Measurements from ENCODE around the gene OR2T6.

OR2T6 gene

DNA sequence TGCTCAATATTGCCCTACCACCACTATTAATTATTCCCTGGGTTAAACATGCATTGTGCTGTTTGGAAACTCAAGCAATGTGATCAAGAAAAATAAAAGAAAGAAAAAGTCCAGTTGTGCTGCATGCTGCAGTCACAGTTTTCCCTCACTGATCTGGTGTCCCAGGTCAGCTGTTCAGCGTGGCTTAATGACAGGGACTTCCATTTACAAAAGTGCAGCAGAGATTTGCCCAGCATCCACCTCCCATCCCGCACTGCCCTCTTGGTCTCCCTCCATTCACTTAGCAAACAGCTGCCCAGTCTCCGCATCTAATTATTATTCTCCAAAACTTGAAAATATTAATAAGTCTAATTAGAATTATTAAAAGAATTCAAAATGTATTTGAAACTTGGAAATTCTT lies 16.1 kb upstream of the OR2T6 start:
- Histone ChIP-seq H3K9me2 (replicated peaks; ENCODE audit: insufficient read depth, low read length) (no peaks in the 10 kb centered on the region), H3K27ac (ENCODE audit: low read depth, low read length) (no peak overlapping the region), H3K9ac (ENCODE audit: low read length) (no peak overlapping the region), H3K36me3 (ENCODE audit: low read length) (no peaks in the 10 kb centered on the region), H2AFZ (ENCODE audit: low read depth, low read length, severe bottlenecking) (no peak overlapping the region), H3K27me3 (ENCODE audit: low read length) (no peaks in the 10 kb centered on the region), H3K79me2 (ENCODE audit: insufficient read depth, low read length) (no peaks in the 10 kb centered on the region), H3K4me3 (ENCODE audit: insufficient read depth, low read length, poor library complexity, severe bottlenecking) (no peak overlapping the region), H4K20me1 (ENCODE audit: low read depth, low read length) (no peaks in the 10 kb centered on the region), H3K4me2 (ENCODE audit: low read depth, low read length, poor library complexity, severe bottlenecking) (no peak overlapping the region), H3K9me3 (ENCODE audit: insufficient read depth, low read length) (no peaks in the 10 kb centered on the region), H3F3A (ENCODE audit: insufficient read depth) (no peaks in the 10 kb centered on the region)
- TF ChIP-seq, protein P1, sequence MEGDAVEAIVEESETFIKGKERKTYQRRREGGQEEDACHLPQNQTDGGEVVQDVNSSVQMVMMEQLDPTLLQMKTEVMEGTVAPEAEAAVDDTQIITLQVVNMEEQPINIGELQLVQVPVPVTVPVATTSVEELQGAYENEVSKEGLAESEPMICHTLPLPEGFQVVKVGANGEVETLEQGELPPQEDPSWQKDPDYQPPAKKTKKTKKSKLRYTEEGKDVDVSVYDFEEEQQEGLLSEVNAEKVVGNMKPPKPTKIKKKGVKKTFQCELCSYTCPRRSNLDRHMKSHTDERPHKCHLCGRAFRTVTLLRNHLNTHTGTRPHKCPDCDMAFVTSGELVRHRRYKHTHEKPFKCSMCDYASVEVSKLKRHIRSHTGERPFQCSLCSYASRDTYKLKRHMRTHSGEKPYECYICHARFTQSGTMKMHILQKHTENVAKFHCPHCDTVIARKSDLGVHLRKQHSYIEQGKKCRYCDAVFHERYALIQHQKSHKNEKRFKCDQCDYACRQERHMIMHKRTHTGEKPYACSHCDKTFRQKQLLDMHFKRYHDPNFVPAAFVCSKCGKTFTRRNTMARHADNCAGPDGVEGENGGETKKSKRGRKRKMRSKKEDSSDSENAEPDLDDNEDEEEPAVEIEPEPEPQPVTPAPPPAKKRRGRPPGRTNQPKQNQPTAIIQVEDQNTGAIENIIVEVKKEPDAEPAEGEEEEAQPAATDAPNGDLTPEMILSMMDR (IDR thresholded peaks at IDR 0.05; ENCODE audit: insufficient read depth, low read length, poor library complexity, severe bottlenecking), result no peak
- no peak for TF ChIP-seq EZH2phosphoT487 (conservative IDR thresholded peaks at IDR 0.05; ENCODE audit: low read length)

DNA sequence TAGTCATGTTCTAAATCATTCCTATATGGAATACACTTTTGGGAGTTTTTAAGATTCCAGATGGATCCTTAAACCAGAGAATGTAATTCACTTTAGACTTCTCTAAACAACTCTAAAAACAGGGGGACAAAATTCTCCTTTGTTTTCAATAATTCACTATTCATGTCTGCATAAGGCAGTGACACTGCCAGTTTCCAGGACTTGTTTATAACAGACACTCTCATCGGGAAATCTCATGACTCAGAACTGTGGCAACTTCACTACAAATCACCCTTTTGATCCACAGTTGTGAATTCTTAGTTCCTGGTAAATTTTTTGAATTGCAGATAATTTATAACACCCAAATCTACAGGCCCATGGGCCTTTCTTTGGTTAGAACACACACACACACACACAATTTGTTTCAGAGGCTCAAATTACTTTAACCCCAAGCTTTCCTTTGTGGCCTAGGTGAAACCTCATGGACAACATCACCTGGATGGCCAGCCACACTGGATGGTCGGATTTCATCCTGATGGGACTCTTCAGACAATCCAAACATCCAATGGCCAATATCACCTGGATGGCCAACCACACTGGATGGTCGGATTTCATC lies 14.3 kb upstream of the OR2T6 start, which contains the start of gene OR2T4:
Gene OR2T4 (plus strand): TSS at position 545 of the 595 bp plus-strand sequence. CDS start 0 bp downstream, at position 545.
- no peak for TF ChIP-seq EZH2phosphoT487 (conservative IDR thresholded peaks at IDR 0.05; ENCODE audit: low read length)
- TF ChIP-seq, protein P1 (IDR thresholded peaks at IDR 0.05; ENCODE audit: insufficient read depth, low read length, poor library complexity, severe bottlenecking), result no peak
- Histone ChIP-seq H3K79me2 (ENCODE audit: insufficient read depth, low read length) (no peaks in the 10 kb centered on the region), H2AFZ (ENCODE audit: low read depth, low read length, severe bottlenecking) (no peak within 1 kb of the TSS), H3F3A (ENCODE audit: insufficient read depth) (no peaks in the 10 kb centered on the region), H3K27me3 (ENCODE audit: low read length) (no peaks in the 10 kb centered on the region), H3K36me3 (ENCODE audit: low read length) (no peaks in the 10 kb centered on the region), H3K4me3 (ENCODE audit: insufficient read depth, low read length, poor library complexity, severe bottlenecking) (no peak within 1 kb of the TSS), H3K9ac (ENCODE audit: low read length) (no peak within 1 kb of the TSS), H3K9me3 (ENCODE audit: insufficient read depth, low read length) (no peaks in the 10 kb centered on the region), H3K27ac (ENCODE audit: low read depth, low read length) (no peak within 1 kb of the TSS), H3K9me2 (replicated peaks; ENCODE audit: insufficient read depth, low read length) (no peaks in the 10 kb centered on the region), H3K4me2 (ENCODE audit: low read depth, low read length, poor library complexity, severe bottlenecking) (no peak within 1 kb of the TSS), H4K20me1 (ENCODE audit: low read depth, low read length) (no peaks in the 10 kb centered on the region)

DNA sequence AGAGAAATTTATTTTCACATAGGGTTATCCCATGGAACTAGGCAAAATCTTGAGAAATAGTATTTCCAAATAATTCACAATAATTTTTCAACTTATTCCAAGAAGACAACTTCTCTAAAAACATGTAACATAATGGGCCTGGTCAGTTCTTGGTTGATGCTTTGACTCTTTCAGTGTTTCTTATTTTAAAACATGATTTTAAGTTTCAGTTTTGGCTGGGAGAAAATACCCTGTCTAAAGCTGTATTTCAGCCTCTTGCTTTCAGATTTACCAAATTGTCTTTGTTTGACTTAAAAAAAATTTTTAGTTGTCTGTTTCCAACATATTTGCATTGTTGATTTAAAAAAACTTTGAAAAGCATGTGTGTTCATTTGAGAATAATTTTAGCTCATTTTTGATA lies 8.9 kb upstream of the OR2T6 start:
- Histone ChIP-seq H3K9ac (ENCODE audit: low read length) (no peak overlapping the region), H4K20me1 (ENCODE audit: low read depth, low read length) (no peaks in the 10 kb centered on the region), H3K4me3 (ENCODE audit: insufficient read depth, low read length, poor library complexity, severe bottlenecking) (no peak overlapping the region), H3K79me2 (ENCODE audit: insufficient read depth, low read length) (no peaks in the 10 kb centered on the region), H2AFZ (ENCODE audit: low read depth, low read length, severe bottlenecking) (no peak overlapping the region), H3K4me2 (ENCODE audit: low read depth, low read length, poor library complexity, severe bottlenecking) (no peak overlapping the region), H3K9me2 (replicated peaks; ENCODE audit: insufficient read depth, low read length) (no peaks in the 10 kb centered on the region), H3K27ac (ENCODE audit: low read depth, low read length) (no peak overlapping the region), H3K9me3 (ENCODE audit: insufficient read depth, low read length) (no peaks in the 10 kb centered on the region), H3K36me3 (ENCODE audit: low read length) (no peaks in the 10 kb centered on the region), H3F3A (ENCODE audit: insufficient read depth) (no peaks in the 10 kb centered on the region), H3K27me3 (ENCODE audit: low read length) (no peaks in the 10 kb centered on the region)
- no peak for TF ChIP-seq EZH2phosphoT487 (conservative IDR thresholded peaks at IDR 0.05; ENCODE audit: low read length)

DNA sequence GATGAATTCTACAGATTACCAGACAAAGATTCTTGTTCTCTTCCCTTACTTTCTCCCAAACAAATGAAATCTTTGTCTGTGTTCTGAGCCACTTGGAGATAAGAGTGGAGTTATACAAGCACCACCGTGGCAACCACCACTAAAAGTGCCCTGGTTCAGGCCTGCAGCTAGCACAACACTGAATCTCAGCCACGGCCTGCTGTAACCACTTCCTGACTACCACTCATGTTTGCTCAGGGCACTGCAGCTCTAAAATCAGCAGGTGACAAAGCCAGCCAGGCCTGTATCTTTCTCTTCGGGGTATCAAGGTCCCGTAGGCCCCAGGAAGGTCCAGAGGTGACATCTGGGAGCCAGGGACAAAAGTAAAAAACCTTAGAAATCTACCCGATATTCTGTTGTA lies 3.2 kb upstream of the OR2T6 start:
- TF ChIP-seq, protein P1 (IDR thresholded peaks at IDR 0.05; ENCODE audit: insufficient read depth, low read length, poor library complexity, severe bottlenecking), result no peak
- TF ChIP-seq EZH2phosphoT487 (conservative IDR thresholded peaks at IDR 0.05; ENCODE audit: low read length), result no peak
- H3K4me2 ChIP-seq (ENCODE audit: low read depth, low read length, poor library complexity, severe bottlenecking), result no peak overlapping the region

More for the DNA sequence above, 3.2 kb upstream of the OR2T6 start:
- Histone ChIP-seq H3K9me3 (ENCODE audit: insufficient read depth, low read length) (no peaks in the 10 kb centered on the region), H3K4me3 (ENCODE audit: insufficient read depth, low read length, poor library complexity, severe bottlenecking) (no peak overlapping the region), H2AFZ (ENCODE audit: low read depth, low read length, severe bottlenecking) (no peak overlapping the region), H4K20me1 (ENCODE audit: low read depth, low read length) (no peaks in the 10 kb centered on the region), H3F3A (ENCODE audit: insufficient read depth) (no peaks in the 10 kb centered on the region), H3K9ac (ENCODE audit: low read length) (no peak overlapping the region), H3K36me3 (ENCODE audit: low read length) (no peaks in the 10 kb centered on the region), H3K9me2 (replicated peaks; ENCODE audit: insufficient read depth, low read length) (no peaks in the 10 kb centered on the region), H3K27ac (ENCODE audit: low read depth, low read length) (no peak overlapping the region), H3K27me3 (ENCODE audit: low read length) (0 out of 2 replicates have a peak, but pooled peaks cover 3% of the 10 kb centered on the region), H3K79me2 (ENCODE audit: insufficient read depth, low read length) (no peaks in the 10 kb centered on the region)

Measured in SU-DHL-6 (cell line).